GM18951 (cell line): Measurements from ENCODE around the gene MFSD2B.

Experiments used
- POLR2A ChIP-seq: IDR thresholded peaks from 4 replicates; pipeline ENCODE4 v1.6.1; 2011; ENCODE audit warnings: mild to moderate bottlenecking; ENCODE audit not compliant: insufficient read length, insufficient read depth; ENCODE audit errors: extremely low read depth
- in situ Hi-C: fragments of 300-500 bp; cut with MboI; formaldehyde crosslinking; loops from one replicate; pipeline ENCODE4 v1.12.0; 2022; ENCODE audit warnings: low sequenced_read_pairs, mixed read lengths, inconsistent platforms; ENCODE audit not compliant: unreplicated experiment

The MFSD2B gene

DNA sequence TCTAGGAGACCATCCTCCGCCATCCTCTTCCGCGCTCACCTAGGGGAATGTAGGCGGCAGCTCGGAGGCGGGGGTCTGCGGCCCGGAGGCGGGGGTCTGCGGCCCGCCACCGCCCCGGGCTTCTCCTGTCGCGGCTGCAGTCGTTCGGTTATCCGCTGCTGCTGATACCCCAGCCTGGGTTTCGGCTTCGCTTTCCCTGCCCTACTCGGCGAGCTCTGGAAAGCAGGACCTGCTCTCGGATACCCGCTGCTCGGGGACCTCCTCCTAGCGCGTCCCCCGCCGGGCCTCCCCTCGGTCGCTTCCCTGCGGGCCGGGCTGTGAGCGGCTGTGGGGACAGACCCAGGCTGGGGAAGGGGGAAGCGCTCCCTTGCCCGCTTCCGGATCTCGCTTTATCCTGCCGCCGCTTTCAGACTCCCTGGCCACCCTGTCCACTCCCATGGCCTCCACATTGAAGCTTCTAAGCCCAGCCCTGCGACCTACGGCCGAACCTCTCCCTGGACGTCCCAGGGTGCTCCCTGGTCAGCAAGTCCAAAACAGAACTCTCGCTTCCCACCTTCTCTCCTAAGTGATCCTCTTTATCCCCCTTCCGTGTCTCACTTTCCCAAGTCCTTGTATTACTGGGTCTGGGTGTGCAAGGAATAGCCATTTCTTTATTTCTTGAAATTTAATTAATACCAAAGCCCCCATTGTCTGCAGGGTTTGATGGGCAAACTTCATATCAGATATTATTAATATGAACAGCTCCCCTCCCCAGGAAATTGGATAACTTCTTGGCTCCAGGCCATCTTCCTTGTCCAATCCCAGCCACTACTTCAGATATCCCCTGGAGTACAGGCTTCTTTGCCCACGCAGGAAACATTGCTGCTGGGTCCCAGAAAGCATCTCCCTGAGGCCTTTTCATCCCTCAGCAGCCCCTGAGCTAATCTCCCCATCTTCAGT, 40.4 kb downstream of the MFSD2B start:
- no peak for TF ChIP-seq POLR2A
- in situ Hi-C loops = no loop called here

DNA sequence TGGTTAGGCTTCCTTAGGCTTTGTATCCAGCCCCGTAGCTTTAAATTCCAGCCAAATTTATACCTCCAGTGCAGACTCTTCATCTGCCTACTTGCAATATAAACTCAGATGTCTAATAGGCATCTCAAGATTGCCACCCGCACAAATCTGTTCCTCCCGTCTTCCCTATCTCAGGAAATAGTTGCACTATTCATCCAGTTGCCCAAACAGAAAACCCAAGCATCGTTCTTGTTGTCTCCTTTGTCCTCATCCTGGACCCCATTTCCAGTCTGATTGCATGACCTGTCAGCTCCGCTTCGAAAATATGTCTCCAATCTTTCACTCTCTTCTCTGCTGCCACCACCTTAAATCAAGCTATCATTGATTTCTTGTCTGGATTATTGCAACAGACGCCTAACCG, 41.9 kb downstream of the MFSD2B start:
- no peak for TF ChIP-seq POLR2A
- in situ Hi-C loops = no loop called here

GRCh38 chr2:24052951-24053350, 43.1 kb downstream of the MFSD2B start:
- in situ Hi-C loops = no loop called here
- no peak for TF ChIP-seq POLR2A

- no peak for TF ChIP-seq POLR2A
- in situ Hi-C loops = no loop called here
Observed at GRCh38 chr2:24054366-24055010, 44.6 kb downstream of the MFSD2B start.

DNA sequence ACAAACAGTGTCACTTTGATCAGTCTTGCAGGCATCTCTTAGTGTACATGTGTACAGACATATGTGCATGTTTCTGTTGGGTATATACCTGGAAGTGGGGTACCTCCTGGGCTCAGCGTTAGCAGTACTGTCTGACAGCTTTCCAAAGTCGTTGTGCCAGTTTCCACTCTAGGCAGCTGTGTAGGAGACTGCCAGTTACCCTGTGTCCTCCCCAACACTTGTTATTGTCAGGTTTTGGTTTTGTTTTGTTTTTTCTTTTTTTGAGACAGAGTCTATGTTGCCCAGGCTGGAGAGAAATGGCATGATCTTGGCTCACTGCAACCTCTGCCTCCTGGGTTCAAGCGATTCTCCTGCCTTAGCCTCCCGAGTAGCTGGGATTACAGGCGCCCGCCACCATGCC, 45.9 kb downstream of the MFSD2B start:
- in situ Hi-C loops = no loop called here
- TF ChIP-seq POLR2A = no peak

GRCh38 chr2:24058564-24059271, 48.8 kb downstream of the MFSD2B start:
- TF ChIP-seq POLR2A = no peak
- in situ Hi-C loops = no loop called here

DNA sequence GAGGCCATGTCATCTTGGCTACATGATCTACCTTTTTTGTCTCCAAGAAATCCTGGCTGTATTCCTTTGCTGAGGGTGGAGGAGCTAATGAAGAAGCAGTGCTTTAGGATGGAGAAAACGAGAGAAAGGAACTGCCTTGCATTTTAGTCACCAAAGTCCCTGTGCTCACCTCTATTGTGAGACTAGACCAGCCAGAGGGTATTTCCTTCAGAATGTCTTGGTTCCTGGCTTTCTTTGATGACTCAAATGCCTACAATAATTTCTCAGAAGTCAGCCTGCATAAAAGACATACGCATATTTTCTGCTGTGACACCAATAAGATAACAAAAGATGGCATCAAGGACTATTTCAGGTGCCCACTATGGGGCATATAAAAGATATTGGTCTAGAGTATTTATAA, 55.5 kb downstream of the MFSD2B start:
- no peak for TF ChIP-seq POLR2A
- in situ Hi-C loops = no loop called here

- TF ChIP-seq POLR2A = no peak
- in situ Hi-C loops = no loop called here
Observed at GRCh38 chr2:24072259-24072658, 62.4 kb downstream of the MFSD2B start.

GRCh38 chr2:24073816-24074215, 63.9 kb downstream of the MFSD2B start:
- in situ Hi-C loops = no loop called here

GRCh38 chr2:24075259-24075658, 65.4 kb downstream of the MFSD2B start:
- TF ChIP-seq POLR2A = no peak
- in situ Hi-C loops = no loop called here

More at GRCh38 chr2:24073816-24074215, 63.9 kb downstream of the MFSD2B start:
- TF ChIP-seq POLR2A = no peak
